ENCODE data around the gene CD99L2.

The CD99L2 gene

GRCh38 chrX:150805736-150806135 is 92.7 kb downstream of the CD99L2 start:
- DNase-seq (ENCODE audit: low read depth in 2 of 2, low spot score in 1 of 2): no peak

- DNase-seq (ENCODE audit: low read depth in 2 of 2, low spot score in 1 of 2): no peak
Measured at GRCh38 chrX:150792949-150793527, 105.4 kb downstream of the CD99L2 start.

- DNase-seq (ENCODE audit: low read depth in 2 of 2, low spot score in 1 of 2): no peak
Measured at GRCh38 chrX:150790021-150790420, 108.4 kb downstream of the CD99L2 start.

GRCh38 chrX:150781677-150782076 is 116.8 kb downstream of the CD99L2 start:
- no peak for DNase-seq (ENCODE audit: low read depth in 2 of 2, low spot score in 1 of 2)

- DNase-seq (ENCODE audit: low read depth in 2 of 2, low spot score in 1 of 2): no peak
Measured at GRCh38 chrX:150779385-150779784, 119.1 kb downstream of the CD99L2 start.

- no peak for DNase-seq (ENCODE audit: low read depth in 2 of 2, low spot score in 1 of 2)
Measured at GRCh38 chrX:150777328-150777992, 121.0 kb downstream of the CD99L2 start.

GRCh38 chrX:150775569-150776350 is 122.7 kb downstream of the CD99L2 start:
- DNase-seq (ENCODE audit: low read depth in 2 of 2, low spot score in 1 of 2): no peak

- DNase-seq (ENCODE audit: low read depth in 2 of 2, low spot score in 1 of 2): no peak
Measured at GRCh38 chrX:150774798-150775568, 123.5 kb downstream of the CD99L2 start.

GRCh38 chrX:150773634-150774033 is 124.8 kb downstream of the CD99L2 start:
- no peak for DNase-seq (ENCODE audit: low read depth in 2 of 2, low spot score in 1 of 2)

GRCh38 chrX:150773117-150773516 is 125.4 kb downstream of the CD99L2 start:
- no peak for DNase-seq (ENCODE audit: low read depth in 2 of 2, low spot score in 1 of 2)

GRCh38 chrX:150772150-150772970 is 126.1 kb downstream of the CD99L2 start:
- peak; percentile 20 to 54 for DNase-seq (ENCODE audit: low read depth in 2 of 2, low spot score in 1 of 2)

GRCh38 chrX:150771116-150771515 is 127.4 kb downstream of the CD99L2 start:
- no peak for DNase-seq (ENCODE audit: low read depth in 2 of 2, low spot score in 1 of 2)

GRCh38 chrX:150770623-150771022 is 127.8 kb downstream of the CD99L2 start:
- DNase-seq (ENCODE audit: low read depth in 2 of 2, low spot score in 1 of 2): no peak

- DNase-seq (ENCODE audit: low read depth in 2 of 2, low spot score in 1 of 2): no peak
Measured at GRCh38 chrX:150769408-150769807, 129.1 kb downstream of the CD99L2 start.

- DNase-seq (ENCODE audit: low read depth in 2 of 2, low spot score in 1 of 2): no peak
Measured at GRCh38 chrX:150768580-150769190, 129.8 kb downstream of the CD99L2 start.

- no peak for DNase-seq (ENCODE audit: low read depth in 2 of 2, low spot score in 1 of 2)
Measured at GRCh38 chrX:150768132-150768485, 130.4 kb downstream of the CD99L2 start.

GRCh38 chrX:150767475-150768131 is 130.9 kb downstream of the CD99L2 start:
- DNase-seq (ENCODE audit: low read depth in 2 of 2, low spot score in 1 of 2): no peak

GRCh38 chrX:150767045-150767395 is 131.4 kb downstream of the CD99L2 start:
- DNase-seq (ENCODE audit: low read depth in 2 of 2, low spot score in 1 of 2): no peak

GRCh38 chrX:150766351-150767044 is 132.0 kb downstream of the CD99L2 start:
- no peak for DNase-seq (ENCODE audit: low read depth in 2 of 2, low spot score in 1 of 2)

Measured in stimulated activated CD8-positive, alpha-beta memory T cell treated with anti-CD3 and anti-CD28 coated beads, Interleukin-4, amount 100 ng/mL, for 4 hours (primary cell).